Lower leg skin (tissue), 3 donors: ENCODE measurements around the gene PAX7.

Source experiments
- POLR2A ChIP-seq, 2 donors: fragments of 450-650 bp; IDR thresholded peaks; one replicate each; pipeline ENCODE4 v1.6.1; 2016 to 2017; ENCODE audit warnings: antibody characterized with exemption in 2 of 2, mild to moderate bottlenecking in 1 of 2, moderate library complexity in 1 of 2
- TF ChIP-seq, protein P1 (sequence below), 3 donors: fragments of 450-650 bp; IDR thresholded peaks; one replicate each; pipeline ENCODE4 v1.5.1; 2016; ENCODE audit warnings: antibody characterized with exemption in 3 of 3, mild to moderate bottlenecking in 3 of 3, moderate library complexity in 2 of 3

DNA sequence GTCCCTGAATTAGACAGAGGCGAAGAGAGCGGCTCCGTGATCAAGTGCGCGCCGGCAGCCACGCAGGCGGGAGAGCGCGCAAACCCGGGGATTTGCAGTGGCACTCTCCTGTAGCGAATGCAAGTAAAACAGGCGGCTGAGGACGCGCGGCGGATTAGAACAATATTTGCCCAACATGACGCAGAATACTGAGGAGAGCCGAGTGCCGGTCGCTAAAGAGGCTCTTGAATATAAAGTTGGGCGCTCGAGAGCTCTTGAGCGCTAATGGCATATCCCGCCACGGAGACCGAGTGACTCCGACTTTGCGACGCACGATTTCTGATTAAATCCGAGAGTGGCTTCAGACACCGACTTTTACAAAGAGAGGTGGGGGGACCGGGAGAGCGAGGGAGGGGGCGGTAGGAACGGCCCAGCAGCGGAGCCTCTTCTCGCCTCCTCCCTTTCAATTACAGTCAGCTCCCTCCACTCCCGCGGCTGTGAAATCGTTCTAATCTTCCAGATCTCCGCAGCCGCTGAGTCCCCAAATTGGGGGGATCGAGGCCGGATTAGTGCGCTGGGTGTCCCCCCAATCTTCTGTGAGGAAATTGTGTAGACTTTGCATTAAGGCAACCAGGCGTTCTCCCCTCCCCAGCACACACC lies 2.3 kb downstream of the PAX7 start:
- TF ChIP-seq, protein P1, sequence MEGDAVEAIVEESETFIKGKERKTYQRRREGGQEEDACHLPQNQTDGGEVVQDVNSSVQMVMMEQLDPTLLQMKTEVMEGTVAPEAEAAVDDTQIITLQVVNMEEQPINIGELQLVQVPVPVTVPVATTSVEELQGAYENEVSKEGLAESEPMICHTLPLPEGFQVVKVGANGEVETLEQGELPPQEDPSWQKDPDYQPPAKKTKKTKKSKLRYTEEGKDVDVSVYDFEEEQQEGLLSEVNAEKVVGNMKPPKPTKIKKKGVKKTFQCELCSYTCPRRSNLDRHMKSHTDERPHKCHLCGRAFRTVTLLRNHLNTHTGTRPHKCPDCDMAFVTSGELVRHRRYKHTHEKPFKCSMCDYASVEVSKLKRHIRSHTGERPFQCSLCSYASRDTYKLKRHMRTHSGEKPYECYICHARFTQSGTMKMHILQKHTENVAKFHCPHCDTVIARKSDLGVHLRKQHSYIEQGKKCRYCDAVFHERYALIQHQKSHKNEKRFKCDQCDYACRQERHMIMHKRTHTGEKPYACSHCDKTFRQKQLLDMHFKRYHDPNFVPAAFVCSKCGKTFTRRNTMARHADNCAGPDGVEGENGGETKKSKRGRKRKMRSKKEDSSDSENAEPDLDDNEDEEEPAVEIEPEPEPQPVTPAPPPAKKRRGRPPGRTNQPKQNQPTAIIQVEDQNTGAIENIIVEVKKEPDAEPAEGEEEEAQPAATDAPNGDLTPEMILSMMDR (IDR thresholded peaks at IDR 0.05), result no peak
- TF ChIP-seq POLR2A (IDR thresholded peaks at IDR 0.05), result no peak
